Skeletal muscle satellite cell (primary cell): ENCODE results near the gene CPSF3.

Experiments
- H3K27me3 ChIP-seq: 2 replicates; pipeline ENCODE4 v1.7.0; 2013; ENCODE audit warnings: low read length; ENCODE audit not compliant: control insufficient read depth, insufficient read depth
- H3K36me3 ChIP-seq: 2 replicates; pipeline ENCODE4 v1.7.0; 2013; ENCODE audit warnings: mild to moderate bottlenecking, control low read depth, low read length; ENCODE audit not compliant: insufficient read depth
- H3K4me1 ChIP-seq: 2 replicates; pipeline ENCODE4 v1.7.0; 2013; ENCODE audit warnings: low read length; ENCODE audit not compliant: control insufficient read depth, insufficient read depth
- H3K4me2 ChIP-seq: 2 replicates; pipeline ENCODE4 v1.7.0; 2013; ENCODE audit warnings: mild to moderate bottlenecking, low read length
- H3K4me3 ChIP-seq: 2 replicates; pipeline ENCODE4 v1.7.0; 2013; ENCODE audit warnings: low read length
- H3K9ac ChIP-seq: 2 replicates; pipeline ENCODE4 v1.7.0; 2013; ENCODE audit warnings: mild to moderate bottlenecking, low read depth, low read length, moderate library complexity
- H3K9me3 ChIP-seq: replicated peaks from 2 replicates; pipeline ENCODE4 v1.7.0; 2013; ENCODE audit warnings: mild to moderate bottlenecking, control low read depth, low read length

The CPSF3 gene

DNA sequence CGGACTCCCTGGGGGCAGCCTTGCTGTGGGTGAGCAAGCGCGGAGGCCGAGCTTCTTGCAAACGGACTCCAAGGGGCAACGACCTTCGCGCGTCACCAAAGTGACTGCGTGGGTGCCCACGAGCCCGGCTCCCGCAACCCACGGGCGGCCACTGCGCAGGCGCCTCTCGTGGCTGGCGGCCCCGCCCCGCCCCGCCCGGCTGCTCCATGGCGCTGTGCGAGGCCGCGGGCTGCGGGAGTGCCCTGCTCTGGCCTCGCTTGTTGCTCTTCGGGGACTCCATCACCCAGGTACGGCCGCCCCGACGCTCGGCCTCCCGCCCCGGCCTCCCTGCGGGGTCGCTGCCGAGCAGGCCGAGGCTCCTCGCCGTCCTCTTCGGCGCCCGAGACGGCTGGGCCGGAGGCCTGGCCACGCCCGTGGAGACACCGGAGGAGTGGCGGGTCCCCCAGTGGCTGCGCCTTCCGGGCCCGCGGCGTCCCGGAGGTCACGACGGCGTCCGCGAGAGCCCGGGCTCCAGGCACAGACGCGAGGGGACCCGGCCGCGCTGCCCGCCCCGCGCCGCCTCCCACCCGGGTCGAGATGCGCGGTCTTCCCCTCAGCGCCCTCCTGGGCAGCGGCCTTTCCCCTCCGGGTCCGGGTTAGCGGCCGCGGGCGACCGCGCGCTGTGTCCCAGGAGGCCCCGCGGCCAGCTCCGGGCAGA is 51.1 kb downstream of the CPSF3 start, which contains the start of gene IAH1:
IAH1 (plus strand) TSS at position 191 of the 697 bp plus-strand sequence; CDS start at position 207, 16 bp downstream.
- peak within 1 kb of the TSS; percentile 85 for H3K9ac ChIP-seq
- H3K36me3 ChIP-seq: peaks cover 25% of the 10 kb centered on the region
- H3K4me2 ChIP-seq: peak within 1 kb of the TSS; percentile 99
- H3K4me3 ChIP-seq: peak within 1 kb of the TSS; percentile 76
- H3K27me3 ChIP-seq: no peaks in the 10 kb centered on the region
- no peaks in the 10 kb centered on the region for H3K9me3 ChIP-seq
- peaks cover 15% of the 10 kb centered on the region for H3K4me1 ChIP-seq

DNA sequence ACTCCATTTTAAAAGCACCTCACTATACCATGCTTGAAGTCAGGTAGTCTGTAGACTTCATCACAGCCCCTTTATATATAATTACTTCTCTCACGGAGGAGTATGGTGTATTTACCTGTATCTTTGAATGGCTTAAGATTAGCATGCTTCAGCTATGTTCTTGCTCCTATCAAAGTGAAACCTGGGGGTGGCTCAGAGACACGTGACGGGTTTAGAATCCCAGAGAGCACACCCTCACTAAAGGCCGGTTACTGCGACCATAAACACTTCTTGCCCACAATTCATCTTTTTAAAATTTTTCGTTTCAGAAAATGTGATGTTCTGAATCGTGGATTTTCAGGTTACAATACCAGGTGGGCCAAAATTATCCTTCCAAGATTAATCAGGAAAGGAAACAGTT is 54.5 kb downstream of the CPSF3 start:
- Histone ChIP-seq H3K9me3 (no peaks in the 10 kb centered on the region), H3K4me3 (no peak overlapping the region), H3K4me1 (peaks cover 15% of the 10 kb centered on the region), H3K27me3 (no peaks in the 10 kb centered on the region), H3K9ac (no peak overlapping the region), H3K4me2 (no peak overlapping the region), H3K36me3 (peaks cover 49% of the 10 kb centered on the region)

DNA sequence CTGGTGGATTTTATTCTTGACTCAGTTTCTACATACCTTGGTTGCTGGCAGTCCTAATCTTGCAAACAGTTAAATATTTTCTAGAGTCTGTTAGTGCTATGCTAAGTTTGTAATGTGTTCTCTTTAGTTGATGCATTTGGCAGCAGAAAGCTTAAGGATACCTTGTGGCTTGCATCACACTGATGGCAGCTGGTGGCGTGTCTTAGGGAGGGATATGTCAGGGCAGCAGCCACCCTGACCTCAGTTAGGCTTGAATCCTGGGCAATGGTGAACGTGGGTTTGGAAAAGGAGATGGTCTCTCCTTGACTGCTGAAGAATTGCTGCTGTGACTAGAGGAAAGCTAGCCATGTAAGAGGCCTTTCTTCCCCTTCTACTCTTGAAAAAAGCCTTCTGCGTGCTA is 55.1 kb downstream of the CPSF3 start:
- no peaks in the 10 kb centered on the region for H3K9me3 ChIP-seq
- peaks cover 50% of the 10 kb centered on the region for H3K36me3 ChIP-seq
- no peak overlapping the region for H3K4me3 ChIP-seq
- H3K4me2 ChIP-seq: no peak overlapping the region
- H3K4me1 ChIP-seq: peaks cover 15% of the 10 kb centered on the region
- no peaks in the 10 kb centered on the region for H3K27me3 ChIP-seq
- no peak overlapping the region for H3K9ac ChIP-seq

DNA sequence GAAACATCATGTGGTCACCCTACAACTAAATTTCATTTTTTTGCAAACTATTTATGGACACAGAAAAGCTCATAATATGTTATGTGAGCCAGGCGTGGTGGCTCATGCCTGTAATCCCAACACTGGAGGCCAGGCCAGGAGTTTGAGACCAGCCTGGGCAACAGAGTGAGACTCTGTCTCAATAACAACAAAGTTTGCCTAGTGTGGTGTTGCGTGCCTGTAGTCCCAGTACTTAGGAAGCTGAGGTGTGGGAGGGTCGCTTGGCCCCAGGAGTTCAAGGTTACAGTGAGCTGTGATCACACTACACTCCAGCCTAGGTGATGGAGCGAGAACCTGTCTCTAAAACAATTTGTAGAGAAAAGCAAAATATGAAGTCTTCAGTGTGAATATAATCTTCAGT is 56.7 kb downstream of the CPSF3 start:
- Histone ChIP-seq H3K9me3 (no peaks in the 10 kb centered on the region), H3K9ac (no peak overlapping the region), H3K4me2 (no peak overlapping the region), H3K4me3 (no peak overlapping the region), H3K27me3 (no peaks in the 10 kb centered on the region), H3K4me1 (peaks cover 10% of the 10 kb centered on the region), H3K36me3 (peaks cover 66% of the 10 kb centered on the region)

DNA sequence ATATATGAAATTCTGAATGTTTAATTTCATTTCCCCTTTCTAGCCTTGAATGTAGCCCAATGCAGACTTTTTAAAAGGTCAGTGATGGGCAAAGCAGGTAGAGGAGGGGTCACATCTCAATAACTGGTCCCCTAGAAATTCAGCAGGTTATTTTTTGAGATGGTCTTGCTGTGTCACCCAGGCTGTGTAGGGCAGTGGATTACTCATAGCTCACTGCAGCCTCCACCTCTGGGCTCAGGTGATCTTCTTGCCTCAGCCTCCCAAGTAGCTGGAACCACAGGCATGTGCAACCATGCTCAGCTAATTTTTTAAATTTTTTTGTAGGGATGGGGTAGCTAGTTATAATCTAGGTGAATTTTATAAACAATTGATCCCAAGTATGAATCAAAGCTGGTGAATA is 59.7 kb downstream of the CPSF3 start:
- Histone ChIP-seq H3K36me3 (peaks cover 79% of the 10 kb centered on the region), H3K4me3 (no peak overlapping the region), H3K4me2 (no peak overlapping the region), H3K4me1 (peaks cover 3% of the 10 kb centered on the region), H3K9me3 (no peaks in the 10 kb centered on the region), H3K27me3 (no peaks in the 10 kb centered on the region), H3K9ac (no peak overlapping the region)

DNA sequence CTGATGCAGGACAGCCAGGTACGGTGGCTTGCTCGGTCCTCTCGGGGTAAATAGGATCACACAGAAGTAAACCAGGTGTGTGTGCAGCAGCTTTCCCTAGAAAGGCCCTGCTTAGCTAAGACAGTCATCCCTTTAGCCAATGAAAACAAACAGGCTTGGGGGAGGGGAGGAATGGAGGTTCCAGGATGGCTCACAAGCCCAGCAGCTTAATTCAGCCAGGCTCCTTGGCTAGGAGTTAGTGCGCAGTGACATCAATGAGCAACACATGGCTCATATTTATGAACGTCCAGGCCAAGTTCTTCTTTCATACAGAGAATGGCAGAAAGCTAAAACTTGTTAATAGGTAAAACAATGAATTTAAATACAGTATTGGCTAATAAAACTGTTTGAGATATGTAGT is 61.1 kb downstream of the CPSF3 start:
- H3K36me3 ChIP-seq: peaks cover 88% of the 10 kb centered on the region
- peaks cover 17% of the 10 kb centered on the region for H3K4me1 ChIP-seq
- H3K9ac ChIP-seq: no peak overlapping the region
- no peak overlapping the region for H3K4me3 ChIP-seq
- H3K4me2 ChIP-seq: no peak overlapping the region
- no peaks in the 10 kb centered on the region for H3K9me3 ChIP-seq
- no peaks in the 10 kb centered on the region for H3K27me3 ChIP-seq

DNA sequence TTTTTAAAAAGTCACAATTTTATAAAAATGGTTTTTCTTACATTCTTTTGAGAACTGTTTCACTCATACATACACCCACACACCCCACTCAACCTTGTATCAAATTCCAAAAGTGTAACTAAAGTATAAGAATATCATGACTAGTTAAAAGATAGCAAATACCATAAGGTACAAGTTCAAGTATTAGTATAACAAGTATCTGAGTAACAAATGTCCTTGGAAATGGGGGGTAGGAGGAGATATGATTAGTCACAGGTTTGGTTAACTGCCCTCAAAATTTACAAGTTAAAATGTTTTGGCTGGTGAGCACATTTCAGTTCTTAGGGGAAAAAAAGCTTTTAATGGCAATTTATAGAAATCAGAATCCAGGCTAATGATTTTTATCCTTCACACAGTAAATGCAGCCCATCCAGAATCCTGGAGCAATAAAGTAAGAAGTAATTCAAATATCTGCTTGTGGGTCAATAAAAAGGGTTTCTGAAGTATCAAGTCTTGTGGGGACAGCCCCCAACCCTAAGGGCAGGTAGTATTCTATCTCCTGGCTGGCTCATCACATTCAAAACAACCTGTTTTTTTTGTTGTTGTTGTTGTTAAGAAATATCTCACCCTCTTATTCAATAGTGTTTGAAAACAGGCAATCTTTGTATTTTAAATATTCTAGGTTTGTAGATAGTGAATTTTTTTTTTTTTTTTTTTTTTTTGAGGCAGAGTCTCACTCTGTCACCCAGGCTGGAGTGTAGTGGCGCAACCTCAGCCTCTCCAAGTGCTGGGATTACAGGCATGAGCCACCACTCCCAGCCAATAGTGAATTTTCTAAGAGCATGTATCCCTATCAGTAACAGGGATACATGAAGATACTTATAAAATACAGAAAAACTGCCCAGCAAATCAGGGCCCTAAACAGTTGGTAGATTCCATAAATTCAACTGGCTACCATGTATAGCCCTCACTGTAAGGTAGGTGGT is 65.4 kb downstream of the CPSF3 start:
- Histone ChIP-seq H3K4me2 (peak overlapping the region; percentile 52), H3K27me3 (no peaks in the 10 kb centered on the region), H3K9ac (peak overlapping the region; percentile 52), H3K36me3 (peaks cover 94% of the 10 kb centered on the region), H3K4me3 (no peak overlapping the region), H3K4me1 (peaks cover 18% of the 10 kb centered on the region), H3K9me3 (no peaks in the 10 kb centered on the region)

DNA sequence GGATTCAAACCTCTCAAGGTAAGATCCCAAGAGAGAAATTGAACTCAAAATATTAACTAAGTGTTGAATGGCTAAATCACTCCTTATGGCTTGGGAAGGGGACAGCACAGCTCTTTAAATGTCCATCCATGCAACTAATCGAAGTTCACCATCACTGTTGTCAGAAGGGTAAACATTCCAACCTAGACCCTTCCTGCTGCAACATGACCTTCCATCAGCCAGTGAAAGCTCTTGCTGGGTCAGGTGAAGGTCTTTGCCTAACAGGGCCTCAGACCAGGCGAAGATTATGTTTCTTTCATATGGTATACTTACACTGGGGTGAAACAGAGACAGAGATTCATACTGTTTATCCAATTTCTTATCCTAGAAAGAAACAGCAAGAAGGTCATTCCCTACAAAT is 67.3 kb downstream of the CPSF3 start:
- Histone ChIP-seq H3K4me1 (peaks cover 18% of the 10 kb centered on the region), H3K4me3 (no peak overlapping the region), H3K9ac (no peak overlapping the region), H3K27me3 (no peaks in the 10 kb centered on the region), H3K4me2 (no peak overlapping the region), H3K36me3 (peaks cover 89% of the 10 kb centered on the region), H3K9me3 (no peaks in the 10 kb centered on the region)

DNA sequence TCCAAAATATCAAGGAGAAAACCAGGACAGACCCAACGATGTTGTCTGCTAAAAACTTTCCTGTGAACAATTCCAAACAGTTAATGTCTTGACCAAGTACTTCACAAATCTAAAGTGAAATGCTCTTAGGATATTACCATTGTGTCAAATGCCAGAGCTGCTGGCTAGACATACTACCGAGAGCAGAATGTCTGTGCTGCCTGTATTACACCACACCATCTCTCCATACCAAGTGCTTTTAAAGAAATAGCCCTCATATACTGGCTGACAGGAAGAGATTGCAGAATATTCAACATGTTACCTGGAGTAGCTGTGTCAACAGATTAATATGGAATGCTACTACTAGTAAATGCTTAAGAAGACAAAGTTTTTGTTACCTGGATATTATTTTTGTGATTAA is 69.5 kb downstream of the CPSF3 start:
- no peak overlapping the region for H3K9ac ChIP-seq
- peaks cover 83% of the 10 kb centered on the region for H3K36me3 ChIP-seq
- no peaks in the 10 kb centered on the region for H3K27me3 ChIP-seq
- no peak overlapping the region for H3K4me2 ChIP-seq
- H3K9me3 ChIP-seq: no peaks in the 10 kb centered on the region
- H3K4me3 ChIP-seq: no peak overlapping the region
- H3K4me1 ChIP-seq: peaks cover 17% of the 10 kb centered on the region

DNA sequence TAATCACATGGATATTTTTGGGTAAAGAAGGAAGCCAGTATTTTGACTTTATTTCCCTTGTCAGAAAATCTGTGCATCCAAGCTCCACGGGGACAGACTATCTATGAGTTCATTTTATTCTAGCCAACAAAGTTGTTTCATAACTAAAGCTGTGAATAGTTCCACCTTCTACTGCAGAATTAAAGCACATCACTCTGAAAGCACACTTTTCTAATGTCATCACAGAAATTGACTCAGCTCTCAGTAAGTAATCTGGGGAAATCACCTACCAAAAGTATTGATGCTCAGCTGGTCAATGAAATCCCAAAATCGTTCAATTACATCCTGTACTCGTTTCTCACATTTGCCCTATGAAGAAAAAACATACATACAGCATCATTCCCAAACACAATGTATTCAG is 70.0 kb downstream of the CPSF3 start:
- Histone ChIP-seq H3K9me3 (no peaks in the 10 kb centered on the region), H3K4me1 (peaks cover 17% of the 10 kb centered on the region), H3K4me3 (no peak overlapping the region), H3K36me3 (peaks cover 77% of the 10 kb centered on the region), H3K4me2 (no peak overlapping the region), H3K9ac (no peak overlapping the region), H3K27me3 (no peaks in the 10 kb centered on the region)

DNA sequence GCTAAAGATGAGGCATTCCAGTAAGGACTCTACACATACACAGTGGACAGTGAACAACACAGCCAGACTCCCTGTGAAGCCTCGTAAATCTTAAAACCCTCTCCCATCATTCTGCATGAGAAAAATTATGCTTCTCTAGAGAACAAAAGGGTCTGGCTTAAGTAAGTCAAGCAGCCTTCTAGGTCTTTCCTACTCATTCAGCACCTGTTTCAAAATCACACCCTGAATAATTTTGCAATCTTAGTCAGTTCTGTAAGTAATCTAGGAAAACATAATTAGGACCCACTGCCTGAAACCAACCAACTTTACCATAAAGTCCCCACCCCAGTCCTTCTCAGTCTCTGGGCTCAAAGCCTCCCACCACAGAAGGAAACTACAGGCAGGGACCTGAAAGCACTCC is 70.6 kb downstream of the CPSF3 start:
- Histone ChIP-seq H3K9ac (no peak overlapping the region), H3K4me3 (no peak overlapping the region), H3K9me3 (no peaks in the 10 kb centered on the region), H3K36me3 (peaks cover 74% of the 10 kb centered on the region), H3K4me1 (peaks cover 17% of the 10 kb centered on the region), H3K27me3 (no peaks in the 10 kb centered on the region), H3K4me2 (no peak overlapping the region)
